A172 (cell line): ENCODE results near the gene POLR1C. TPM values are rescaled to one million over a fixed set of nuclear protein-coding genes. Genes with fewer than 3 reads are reported as not detected.

Experiments
- total RNA-seq: library from RNA; depleted of rRNA; stranded (reverse); fragments of >200 nt; shearing (Covaris generic); gene quantifications from 2 replicates; pipeline ENCODE4 v1.2.3, GENCODE V29; 2014; rRNA removed

Gene POLR1C
- total RNA-seq, 1 experiment from 2014 or later, result 50.1 TPM

Other genes with a start within 250 kb of the POLR1C start
- gene SLC22A7, start 218.8 kb upstream of the POLR1C start, total RNA-seq, result not detected in 2 replicates
- not detected in 2 replicates for gene CRIP3, start 208.3 kb upstream of the POLR1C start, total RNA-seq
- gene ZNF318, start 147.4 kb upstream of the POLR1C start, total RNA-seq, result 7.7 and 11.0 TPM in 2 replicates
- 11.1 and 13.9 TPM in 2 replicates for gene ABCC10, start 89.5 kb upstream of the POLR1C start, total RNA-seq
- gene DLK2, start 61.5 kb upstream of the POLR1C start, total RNA-seq, result 0.81 and 3.0 TPM in 2 replicates
- gene TJAP1, start 39.5 kb upstream of the POLR1C start, total RNA-seq, result 10.9 and 14.3 TPM in 2 replicates
- gene LRRC73, start 6.7 kb upstream of the POLR1C start, total RNA-seq, result 1.2 and 2.3 TPM in 2 replicates
- 122 and 155 TPM in 2 replicates for gene YIPF3, start 163 bp upstream of the POLR1C start, total RNA-seq
- 49.0 and 50.1 TPM in 2 replicates for gene XPO5, start 58.9 kb downstream of the POLR1C start, total RNA-seq
- gene POLH, start 59.1 kb downstream of the POLR1C start, total RNA-seq, result 28.2 and 41.7 TPM in 2 replicates
- gene GTPBP2, start 112.2 kb downstream of the POLR1C start, total RNA-seq, result 25.3 and 40.4 TPM in 2 replicates
- gene MAD2L1BP, start 118.8 kb downstream of the POLR1C start, total RNA-seq, result 23.0 and 38.0 TPM in 2 replicates
- not detected in 2 replicates for gene RSPH9, start 127.9 kb downstream of the POLR1C start, total RNA-seq
- 84.5 and 93.4 TPM in 2 replicates for gene MRPS18A, start 170.7 kb downstream of the POLR1C start, total RNA-seq